SK-N-SH treated with all-trans-retinoic acid at 6 μM for 48 hours (cell line): ENCODE data around the gene GAL.

Source experiments
- ATAC-seq: fragments of 200-7000 bp; cut with Tn5 transposase; 3 replicates; pipeline ENCODE4 v1.9.1; 2020; ENCODE audit warnings: mild to moderate bottlenecking, moderate library complexity
- ARNTL ChIP-seq: fragments of 450-650 bp; formaldehyde crosslinking; IDR thresholded peaks from 2 replicates; pipeline ENCODE4 v1.5.0; 2020; ENCODE audit warnings: low read depth, mild to moderate bottlenecking, moderate library complexity, borderline replicate concordance
- BACH2 ChIP-seq: fragments of 250-450 bp; sonication (Bioruptor Pico); IDR thresholded peaks from 2 replicates; pipeline ENCODE4 v1.9.0; 2021; ENCODE audit warnings: mild to moderate bottlenecking, borderline replicate concordance
- CSDC2 ChIP-seq: fragments of 250-450 bp; sonication (Bioruptor Pico); IDR thresholded peaks from 2 replicates; pipeline ENCODE4 v1.5.0; 2020; ENCODE audit warnings: mild to moderate bottlenecking, moderate library complexity
- ESRRG ChIP-seq: fragments of 250-450 bp; sonication (Bioruptor Pico); IDR thresholded peaks from 2 replicates; pipeline ENCODE4 v1.6.1; 2021; ENCODE audit warnings: mild to moderate bottlenecking
- GLIS3 ChIP-seq: fragments of 250-450 bp; sonication (Bioruptor Pico); IDR thresholded peaks from 2 replicates; pipeline ENCODE4 v1.5.0; 2020; ENCODE audit warnings: mild to moderate bottlenecking, moderate library complexity
- ISL1 ChIP-seq: fragments of 250-450 bp; sonication (Bioruptor Pico); IDR thresholded peaks from 2 replicates; pipeline ENCODE4 v2.1.2; 2022; ENCODE audit warnings: mild to moderate bottlenecking, moderate library complexity
- OSR1 ChIP-seq: fragments of 250-450 bp; sonication (Bioruptor Pico); IDR thresholded peaks from 2 replicates; pipeline ENCODE4 v1.8.0; 2022; ENCODE audit warnings: moderate library complexity, mild to moderate bottlenecking, inconsistent platforms
- PATZ1 ChIP-seq: fragments of 250-450 bp; sonication (Bioruptor Pico); IDR thresholded peaks from 2 replicates; pipeline ENCODE4 v1.8.0; 2020; ENCODE audit warnings: mild to moderate bottlenecking, moderate library complexity, borderline replicate concordance
- PPARA ChIP-seq: fragments of 250-450 bp; sonication (Bioruptor Pico); IDR thresholded peaks from 2 replicates; pipeline ENCODE4 v1.5.0; 2020; ENCODE audit warnings: mild to moderate bottlenecking, borderline replicate concordance
- RARB ChIP-seq: fragments of 250-450 bp; sonication (Bioruptor Pico); IDR thresholded peaks from 2 replicates; pipeline ENCODE4 v1.8.0; 2021; ENCODE audit warnings: mild to moderate bottlenecking, moderate library complexity
- SNAI2 ChIP-seq: fragments of 250-450 bp; sonication (Bioruptor Pico); IDR thresholded peaks from 2 replicates; pipeline ENCODE4 v1.5.0; 2020; ENCODE audit warnings: mild to moderate bottlenecking, moderate library complexity
- TCF4 ChIP-seq: fragments of 250-450 bp; sonication (Bioruptor Pico); IDR thresholded peaks from 2 replicates; pipeline ENCODE4 v1.8.0; 2021; ENCODE audit warnings: mild to moderate bottlenecking, moderate library complexity, borderline replicate concordance
- TOX ChIP-seq: fragments of 250-450 bp; sonication (Bioruptor Pico); IDR thresholded peaks from 2 replicates; pipeline ENCODE4 v1.8.0; 2021; ENCODE audit warnings: mild to moderate bottlenecking, moderate library complexity, borderline replicate concordance
- TSHZ2 ChIP-seq: fragments of 250-450 bp; sonication (Bioruptor Pico); IDR thresholded peaks from 2 replicates; pipeline ENCODE4 v1.5.0; 2020; ENCODE audit warnings: mild to moderate bottlenecking, moderate library complexity
- ZC3H10 ChIP-seq: fragments of 250-450 bp; sonication (Bioruptor Pico); IDR thresholded peaks from 2 replicates; pipeline ENCODE4 v1.5.1; 2021; ENCODE audit warnings: mild to moderate bottlenecking, moderate library complexity
- ZFP3 ChIP-seq: fragments of 250-450 bp; sonication (Bioruptor Pico); IDR thresholded peaks from 2 replicates; pipeline ENCODE4 v1.5.0; 2020; ENCODE audit warnings: mild to moderate bottlenecking, moderate library complexity
- ZFP30 ChIP-seq: fragments of 450-650 bp; formaldehyde crosslinking; IDR thresholded peaks from 2 replicates; pipeline ENCODE4 v1.5.0; 2022; ENCODE audit warnings: mild to moderate bottlenecking, moderate library complexity
- ZNF565 ChIP-seq: fragments of 450-650 bp; formaldehyde crosslinking; conservative IDR thresholded peaks from 2 replicates; pipeline ENCODE4 v1.5.0; 2020; ENCODE audit warnings: low read depth, mild to moderate bottlenecking, moderate library complexity
- ZNF70 ChIP-seq: fragments of 450-650 bp; formaldehyde crosslinking; IDR thresholded peaks from 2 replicates; pipeline ENCODE4 v1.5.0; 2020; ENCODE audit warnings: mild to moderate bottlenecking, moderate library complexity
- ZNF8 ChIP-seq: fragments of 450-650 bp; formaldehyde crosslinking; IDR thresholded peaks from 2 replicates; pipeline ENCODE4 v1.5.0; 2020; ENCODE audit warnings: mild to moderate bottlenecking, moderate library complexity
- TF ChIP-seq, protein P1 (sequence below): fragments of 250-450 bp; sonication (Bioruptor Pico); IDR thresholded peaks from 2 replicates; pipeline ENCODE4 v1.8.0; 2021; ENCODE audit warnings: low read depth, mild to moderate bottlenecking, moderate library complexity, borderline replicate concordance
- TF ChIP-seq, protein P2 (sequence below): fragments of 250-450 bp; sonication (Bioruptor Pico); IDR thresholded peaks from 2 replicates; pipeline ENCODE4 v1.5.1; 2020; ENCODE audit warnings: low read depth, mild to moderate bottlenecking, moderate library complexity
- TF ChIP-seq, protein P3 (sequence below): fragments of 250-450 bp; sonication (Bioruptor Pico); IDR thresholded peaks from 2 replicates; pipeline ENCODE4 v1.5.1; 2021; ENCODE audit warnings: mild to moderate bottlenecking, moderate library complexity

Gene GAL

GRCh38 chr11:68661697-68662603 is 22.4 kb upstream of the GAL start:
- TF ChIP-seq RARB (no peak), GLIS3 (CRISPR knock-in tag) (0 out of 2 replicates have a peak, but pooled peaks have one; percentile 34), OSR1 (CRISPR knock-in tag) (no peak), TCF4 (peak; percentile 94), CSDC2 (CRISPR knock-in tag) (no peak), ZFP30 (CRISPR knock-in tag) (no peak), ESRRG (CRISPR knock-in tag) (no peak), PPARA (CRISPR knock-in tag) (no peak), ZFP3 (CRISPR knock-in tag) (no peak), ISL1 (peak; percentile 93), ZNF565 (no peak), ARNTL (CRISPR knock-in tag) (peak; percentile 58; the same call in 1 of the 2 replicates), ZC3H10 (CRISPR knock-in tag) (no peak), BACH2 (CRISPR knock-in tag) (no peak), ZNF70 (peak; percentile 78), SNAI2 (CRISPR knock-in tag) (0 out of 2 replicates have a peak, but pooled peaks have one; percentile 25), TOX (CRISPR knock-in tag) (no peak), TSHZ2 (CRISPR knock-in tag) (peak; percentile 94), ZNF8 (CRISPR knock-in tag) (no peak), PATZ1 (CRISPR knock-in tag) (no peak)
- TF ChIP-seq, protein P1, sequence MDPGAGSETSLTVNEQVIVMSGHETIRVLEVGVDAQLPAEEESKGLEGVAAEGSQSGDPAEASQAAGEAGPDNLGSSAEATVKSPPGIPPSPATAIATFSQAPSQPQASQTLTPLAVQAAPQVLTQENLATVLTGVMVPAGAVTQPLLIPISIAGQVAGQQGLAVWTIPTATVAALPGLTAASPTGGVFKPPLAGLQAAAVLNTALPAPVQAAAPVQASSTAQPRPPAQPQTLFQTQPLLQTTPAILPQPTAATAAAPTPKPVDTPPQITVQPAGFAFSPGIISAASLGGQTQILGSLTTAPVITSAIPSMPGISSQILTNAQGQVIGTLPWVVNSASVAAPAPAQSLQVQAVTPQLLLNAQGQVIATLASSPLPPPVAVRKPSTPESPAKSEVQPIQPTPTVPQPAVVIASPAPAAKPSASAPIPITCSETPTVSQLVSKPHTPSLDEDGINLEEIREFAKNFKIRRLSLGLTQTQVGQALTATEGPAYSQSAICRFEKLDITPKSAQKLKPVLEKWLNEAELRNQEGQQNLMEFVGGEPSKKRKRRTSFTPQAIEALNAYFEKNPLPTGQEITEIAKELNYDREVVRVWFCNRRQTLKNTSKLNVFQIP (CRISPR knock-in tag), result no peak
- TF ChIP-seq, protein P2, sequence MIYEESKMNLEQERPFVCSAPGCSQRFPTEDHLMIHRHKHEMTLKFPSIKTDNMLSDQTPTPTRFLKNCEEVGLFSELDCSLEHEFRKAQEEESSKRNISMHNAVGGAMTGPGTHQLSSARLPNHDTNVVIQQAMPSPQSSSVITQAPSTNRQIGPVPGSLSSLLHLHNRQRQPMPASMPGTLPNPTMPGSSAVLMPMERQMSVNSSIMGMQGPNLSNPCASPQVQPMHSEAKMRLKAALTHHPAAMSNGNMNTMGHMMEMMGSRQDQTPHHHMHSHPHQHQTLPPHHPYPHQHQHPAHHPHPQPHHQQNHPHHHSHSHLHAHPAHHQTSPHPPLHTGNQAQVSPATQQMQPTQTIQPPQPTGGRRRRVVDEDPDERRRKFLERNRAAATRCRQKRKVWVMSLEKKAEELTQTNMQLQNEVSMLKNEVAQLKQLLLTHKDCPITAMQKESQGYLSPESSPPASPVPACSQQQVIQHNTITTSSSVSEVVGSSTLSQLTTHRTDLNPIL (CRISPR knock-in tag), result peak; percentile 28; the same call in 1 of the 2 replicates
- TF ChIP-seq, protein P3, sequence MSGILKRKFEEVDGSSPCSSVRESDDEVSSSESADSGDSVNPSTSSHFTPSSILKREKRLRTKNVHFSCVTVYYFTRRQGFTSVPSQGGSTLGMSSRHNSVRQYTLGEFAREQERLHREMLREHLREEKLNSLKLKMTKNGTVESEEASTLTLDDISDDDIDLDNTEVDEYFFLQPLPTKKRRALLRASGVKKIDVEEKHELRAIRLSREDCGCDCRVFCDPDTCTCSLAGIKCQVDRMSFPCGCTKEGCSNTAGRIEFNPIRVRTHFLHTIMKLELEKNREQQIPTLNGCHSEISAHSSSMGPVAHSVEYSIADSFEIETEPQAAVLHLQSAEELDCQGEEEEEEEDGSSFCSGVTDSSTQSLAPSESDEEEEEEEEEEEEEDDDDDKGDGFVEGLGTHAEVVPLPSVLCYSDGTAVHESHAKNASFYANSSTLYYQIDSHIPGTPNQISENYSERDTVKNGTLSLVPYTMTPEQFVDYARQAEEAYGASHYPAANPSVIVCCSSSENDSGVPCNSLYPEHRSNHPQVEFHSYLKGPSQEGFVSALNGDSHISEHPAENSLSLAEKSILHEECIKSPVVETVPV, result no peak; the same call in 1 of the 2 replicates
- ATAC-seq, result peak; percentile 63

GRCh38 chr11:68663482-68664010 is 20.8 kb upstream of the GAL start:
- TF ChIP-seq ESRRG (CRISPR knock-in tag) (no peak), TSHZ2 (CRISPR knock-in tag) (no peak), RARB (no peak), GLIS3 (CRISPR knock-in tag) (no peak), ZNF565 (no peak), ZNF70 (no peak)
- TF ChIP-seq, protein P1 (CRISPR knock-in tag), result no peak
- TF ChIP-seq, protein P2 (CRISPR knock-in tag), result no peak
- ATAC-seq, result no peak
